Measurements from ENCODE around the gene DCAF8. TPM values are rescaled to one million over a fixed set of nuclear protein-coding genes. Genes with fewer than 3 reads are reported as not detected.

The DCAF8 gene
- total RNA-seq, 1 experiment from 2014 or later: 152 TPM

GRCh38 chr1:160207118-160207650, 55.2 kb downstream of the DCAF8 start:
- no peak overlapping the region for H2AFZ ChIP-seq
- POLR2A ChIA-PET (ENCODE audit: unreplicated experiment): no interaction called here
- H4K20me1 ChIP-seq (ENCODE audit: insufficient read depth): peaks cover 19% of the 10 kb centered on the region
- H3K9me2 ChIP-seq (ENCODE audit: insufficient read depth): no peaks in the 10 kb centered on the region
- BruUV-seq (replicated peaks): no TSS peak
- H3K4me3 ChIP-seq: no peak overlapping the region
- DNase-seq: no peak
- H3K4me1 ChIP-seq (replicated peaks; ENCODE audit: insufficient read depth): peaks cover 22% of the 10 kb centered on the region
- CTCF ChIA-PET: no interaction called here
- intact Hi-C loops (cut with micrococcal nuclease; ENCODE audit: unreplicated experiment): loop anchor here (5.0 kb wide), 1 partner anchor 175 kb away; the partner anchor contains the start of gene PIGM
- H3K36me3 ChIP-seq (ENCODE audit: low read depth): peaks cover 11% of the 10 kb centered on the region; the same call in 1 of the 2 replicates
- H3F3A ChIP-seq (ENCODE audit: insufficient read depth, low read depth): peaks cover 23% of the 10 kb centered on the region
- no peak for TF ChIP-seq EZH2 (IDR thresholded peaks at IDR 0.05; ENCODE audit: low read depth)
- no peak for TF ChIP-seq CTCF (conservative IDR thresholded peaks at IDR 0.05)
- no peak overlapping the region for H3K27ac ChIP-seq
- H3K27me3 ChIP-seq (ENCODE audit: insufficient read depth, low read depth): no peaks in the 10 kb centered on the region
- H3K9me3 ChIP-seq (ENCODE audit: insufficient read depth, low read depth): no peaks in the 10 kb centered on the region
- peak overlapping the region; percentile 99 for H3K4me2 ChIP-seq
- peaks cover 46% of the 10 kb centered on the region for H3K79me2 ChIP-seq (ENCODE audit: low read depth)

- POLR2A ChIA-PET (ENCODE audit: unreplicated experiment): no interaction called here
- intact Hi-C loops (cut with micrococcal nuclease; ENCODE audit: unreplicated experiment): loop anchor here (5.0 kb wide), 1 partner anchor 174 kb away; the partner anchor contains the start of gene PIGM
- H2AFZ ChIP-seq: 0 out of 2 replicates have a peak overlapping the region, but pooled peaks have one; percentile 95
These were observed 55.8 kb downstream of the DCAF8 start for GRCh38 chr1:160206421-160207117.

GRCh38 chr1:160206036-160206389, 56.3 kb downstream of the DCAF8 start:
- TF ChIP-seq EZH2 (IDR thresholded peaks at IDR 0.05; ENCODE audit: low read depth) (no peak), CTCF (conservative IDR thresholded peaks at IDR 0.05) (no peak)
- Histone ChIP-seq H3K9me3 (ENCODE audit: insufficient read depth, low read depth) (no peaks in the 10 kb centered on the region), H4K20me1 (ENCODE audit: insufficient read depth) (peaks cover 13% of the 10 kb centered on the region), H3K4me2 (peak overlapping the region; percentile 99), H3K36me3 (ENCODE audit: low read depth) (0 out of 2 replicates have a peak, but pooled peaks cover 5% of the 10 kb centered on the region), H3K27me3 (ENCODE audit: insufficient read depth, low read depth) (no peaks in the 10 kb centered on the region), H3K9me2 (ENCODE audit: insufficient read depth) (no peaks in the 10 kb centered on the region), H3K4me1 (replicated peaks; ENCODE audit: insufficient read depth) (peaks cover 22% of the 10 kb centered on the region), H3K27ac (peak overlapping the region; percentile 67), H3K4me3 (peak overlapping the region; percentile 99), H2AFZ (peak overlapping the region; percentile 95), H3F3A (ENCODE audit: insufficient read depth, low read depth) (peaks cover 23% of the 10 kb centered on the region), H3K79me2 (ENCODE audit: low read depth) (peaks cover 46% of the 10 kb centered on the region)
- TSS peak; percentile 83 for BruUV-seq (replicated peaks)
- ChIA-PET POLR2A (ENCODE audit: unreplicated experiment) (no interaction called here), CTCF (no interaction called here)
- intact Hi-C loops (cut with micrococcal nuclease; ENCODE audit: unreplicated experiment): loop anchor here (5.0 kb wide), 1 partner anchor 174 kb away; the partner anchor contains the start of gene PIGM
- DNase-seq: peak in 1 of 2 experiments; percentile 33

More at GRCh38 chr1:160206421-160207117, 55.8 kb downstream of the DCAF8 start:
- CTCF ChIA-PET: no interaction called here
- DNase-seq: peak; percentile 53 to 68
- H3K27me3 ChIP-seq (ENCODE audit: insufficient read depth, low read depth): no peaks in the 10 kb centered on the region
- H3K27ac ChIP-seq: peak overlapping the region; percentile 67
- no TSS peak for BruUV-seq (replicated peaks)
- no peaks in the 10 kb centered on the region for H3K9me2 ChIP-seq (ENCODE audit: insufficient read depth)
- H3K4me3 ChIP-seq: peak overlapping the region; percentile 99
- peaks cover 10% of the 10 kb centered on the region; the same call in 1 of the 2 replicates for H3K36me3 ChIP-seq (ENCODE audit: low read depth)
- peaks cover 46% of the 10 kb centered on the region for H3K79me2 ChIP-seq (ENCODE audit: low read depth)
- H3K4me1 ChIP-seq (replicated peaks; ENCODE audit: insufficient read depth): peaks cover 22% of the 10 kb centered on the region
- peaks cover 19% of the 10 kb centered on the region for H4K20me1 ChIP-seq (ENCODE audit: insufficient read depth)
- peak overlapping the region; percentile 99 for H3K4me2 ChIP-seq
- H3F3A ChIP-seq (ENCODE audit: insufficient read depth, low read depth): peaks cover 23% of the 10 kb centered on the region
- no peaks in the 10 kb centered on the region for H3K9me3 ChIP-seq (ENCODE audit: insufficient read depth, low read depth)
- TF ChIP-seq EZH2 (IDR thresholded peaks at IDR 0.05; ENCODE audit: low read depth) (no peak), CTCF (conservative IDR thresholded peaks at IDR 0.05) (no peak)

Measured in PC-9 (cell line).